GM21723 (cell line): ENCODE measurements around the gene TP53AIP1.

Experiments
- ATAC-seq: cut with Tn5 transposase; IDR thresholded peaks from one replicate; pipeline ENCODE4 v1.9.1; 2021; ENCODE audit warnings: mild to moderate bottlenecking, moderate library complexity; ENCODE audit not compliant: unreplicated experiment

The TP53AIP1 gene

GRCh38 chr11:128908391-128909246 is 34.1 kb downstream of the TP53AIP1 start:
- no peak for ATAC-seq

- no peak for ATAC-seq
Observed at GRCh38 chr11:128907585-128907984, 35.1 kb downstream of the TP53AIP1 start.

- no peak for ATAC-seq
Observed at GRCh38 chr11:128906185-128907050, 36.3 kb downstream of the TP53AIP1 start.

GRCh38 chr11:128905345-128906184 is 37.1 kb downstream of the TP53AIP1 start:
- ATAC-seq = peak; percentile 53

GRCh38 chr11:128904656-128905344 is 37.9 kb downstream of the TP53AIP1 start:
- ATAC-seq = peak; percentile 52

- ATAC-seq = no peak
Observed at GRCh38 chr11:128904303-128904655, 38.4 kb downstream of the TP53AIP1 start.

- no peak for ATAC-seq
Observed at GRCh38 chr11:128903248-128904061, 39.2 kb downstream of the TP53AIP1 start.

- no peak for ATAC-seq
Observed at GRCh38 chr11:128902515-128903066, 40.1 kb downstream of the TP53AIP1 start.

GRCh38 chr11:128901653-128902514 is 40.8 kb downstream of the TP53AIP1 start:
- no peak for ATAC-seq

- ATAC-seq = no peak
Observed at GRCh38 chr11:128900468-128900867, 42.2 kb downstream of the TP53AIP1 start.

GRCh38 chr11:128898580-128899344 is 43.9 kb downstream of the TP53AIP1 start:
- no peak for ATAC-seq

- no peak for ATAC-seq
Observed at GRCh38 chr11:128897826-128898225, 44.8 kb downstream of the TP53AIP1 start.

GRCh38 chr11:128896356-128896755 is 46.3 kb downstream of the TP53AIP1 start:
- no peak for ATAC-seq

- no peak for ATAC-seq
Observed at GRCh38 chr11:128895526-128895925, 47.1 kb downstream of the TP53AIP1 start.

GRCh38 chr11:128894685-128895084 is 48.0 kb downstream of the TP53AIP1 start:
- ATAC-seq = no peak

GRCh38 chr11:128894286-128894681 is 48.4 kb downstream of the TP53AIP1 start:
- ATAC-seq = no peak

- ATAC-seq = peak; percentile 79
Observed at GRCh38 chr11:128893578-128894285, 48.9 kb downstream of the TP53AIP1 start.
